GM23338 (cell line): ENCODE measurements around the gene HAO1. TPM values are rescaled to one million over a fixed set of nuclear protein-coding genes. Genes with fewer than 3 reads are reported as not detected.
A peak's percentile ranks its signal among the peaks of the same experiment; 100 is the strongest.

Experiments used
- ATAC-seq: fragments of 200-7000 bp; cut with Tn5 transposase; 3 replicates; pipeline ENCODE4 v1.9.1; 2020
- DNase-seq: peaks from one replicate; pipeline ENCODE4 v3.0.0-alpha.2; 2015; ENCODE audit warnings: low spot score
- H2AFZ ChIP-seq: fragments of 200-600 bp; sonication (generic); 2 replicates; pipeline ENCODE4 v1.8.0; 2016; ENCODE audit warnings: antibody characterized with exemption, mild to moderate bottlenecking, moderate library complexity
- H3F3A ChIP-seq: fragments of 200-600 bp; sonication (generic); replicated peaks from 2 replicates; pipeline ENCODE4 v1.8.0; 2017; ENCODE audit warnings: antibody characterized with exemption, mixed run types, low read depth
- H3K27ac ChIP-seq: fragments of 200-600 bp; sonication (generic); 2 replicates; pipeline ENCODE4 v1.6.1; 2016; ENCODE audit warnings: low read depth
- H3K27me3 ChIP-seq: fragments of 200-600 bp; sonication (generic); 2 replicates; pipeline ENCODE4 v1.8.0; 2016; ENCODE audit warnings: mild to moderate bottlenecking, mixed run types, moderate library complexity; ENCODE audit not compliant: insufficient read depth
- H3K36me3 ChIP-seq: fragments of 200-600 bp; sonication (generic); 2 replicates; pipeline ENCODE4 v1.8.0; 2016; ENCODE audit warnings: mild to moderate bottlenecking; ENCODE audit not compliant: insufficient read depth
- H3K4me1 ChIP-seq: fragments of 200-600 bp; sonication (generic); 2 replicates; pipeline ENCODE4 v1.8.0; 2016; ENCODE audit warnings: mild to moderate bottlenecking, moderate library complexity; ENCODE audit not compliant: insufficient read depth
- H3K4me2 ChIP-seq: fragments of 200-600 bp; sonication (generic); 2 replicates; pipeline ENCODE4 v1.7.1; 2017; ENCODE audit warnings: mixed run types
- H3K4me3 ChIP-seq: fragments of 200-600 bp; sonication (generic); 2 replicates; pipeline ENCODE4 v1.6.1; 2016; ENCODE audit warnings: mixed run types
- H3K79me2 ChIP-seq: fragments of 200-600 bp; sonication (generic); replicated peaks from 2 replicates; pipeline ENCODE4 v1.8.0; 2017; ENCODE audit warnings: mild to moderate bottlenecking; ENCODE audit not compliant: insufficient read depth
- H3K9me2 ChIP-seq: fragments of 200-600 bp; sonication (generic); 2 replicates; pipeline ENCODE4 v1.8.0; 2017; ENCODE audit not compliant: insufficient read depth
- H4K20me1 ChIP-seq: fragments of 200-600 bp; sonication (generic); replicated peaks from 2 replicates; pipeline ENCODE4 v1.8.0; 2017; ENCODE audit warnings: mild to moderate bottlenecking; ENCODE audit not compliant: insufficient read depth
- H3K27ac Mint-ChIP-seq: 2 replicates; pipeline ENCODE4 v1.8.0; 2020; ENCODE audit warnings: inconsistent platforms, mild to moderate bottlenecking, moderate library complexity, mixed read lengths
- H3K27me3 Mint-ChIP-seq: 3 replicates; pipeline ENCODE4 v1.8.0; 2022; ENCODE audit warnings: low read depth, mild to moderate bottlenecking, moderate library complexity, mixed read lengths, inconsistent platforms; ENCODE audit not compliant: insufficient read depth, poor library complexity
- H3K36me3 Mint-ChIP-seq: 3 replicates; pipeline ENCODE4 v1.8.0; 2021; ENCODE audit warnings: low read depth, mild to moderate bottlenecking, inconsistent platforms, moderate library complexity, mixed read lengths
- H3K4me1 Mint-ChIP-seq: 3 replicates; pipeline ENCODE4 v1.8.0; 2020; ENCODE audit warnings: mild to moderate bottlenecking, inconsistent platforms, mixed read lengths
- H3K4me3 Mint-ChIP-seq: 3 replicates; pipeline ENCODE4 v1.8.0; 2021; ENCODE audit warnings: moderate library complexity, mild to moderate bottlenecking, inconsistent platforms, mixed read lengths
- H3K9me3 Mint-ChIP-seq: 3 replicates; pipeline ENCODE4 v1.8.0; 2020; ENCODE audit warnings: moderate library complexity, mild to moderate bottlenecking, inconsistent platforms, mixed read lengths
- CREB1 ChIP-seq: fragments of 250-450 bp; sonication (Bioruptor Pico); IDR thresholded peaks from 2 replicates; pipeline ENCODE4 v1.5.0; 2020; ENCODE audit warnings: low read depth, mild to moderate bottlenecking, moderate library complexity
- CTCF ChIP-seq, 2 experiments: fragments of 200-600 bp in 1 of 2; sonication (generic) in 1 of 2; conservative IDR thresholded peaks; 2 replicates each; pipeline versions ENCODE4 v1.5.1 to v1.6.1; 2016 to 2017; ENCODE audit warnings: antibody characterized with exemption in 2 of 2, low read depth in 2 of 2, mild to moderate bottlenecking in 2 of 2, moderate library complexity in 1 of 2
- ETS1 ChIP-seq: IDR thresholded peaks from 2 replicates; pipeline ENCODE4 v1.6.1; 2016; ENCODE audit warnings: antibody characterized with exemption
- EZH2 ChIP-seq: fragments of 200-600 bp; sonication (generic); IDR thresholded peaks from one replicate; pipeline ENCODE4 v1.8.0; 2017; ENCODE audit warnings: antibody characterized with exemption, mild to moderate bottlenecking, low read depth; ENCODE audit not compliant: unreplicated experiment
- EZH2phosphoT487 ChIP-seq: fragments of 200-600 bp; sonication (generic); IDR thresholded peaks from one replicate; pipeline ENCODE4 v1.8.1; 2018; ENCODE audit warnings: antibody characterized with exemption; ENCODE audit not compliant: unreplicated experiment
- JUNB ChIP-seq: IDR thresholded peaks from one replicate; pipeline ENCODE4 v1.6.1; 2016; ENCODE audit warnings: antibody characterized with exemption; ENCODE audit not compliant: unreplicated experiment
- NANOG ChIP-seq: IDR thresholded peaks from 2 replicates; pipeline ENCODE4 v1.6.1; 2016; ENCODE audit warnings: antibody characterized with exemption, borderline replicate concordance
- POLR2AphosphoS5 ChIP-seq: IDR thresholded peaks from 2 replicates; pipeline ENCODE4 v1.6.1; 2016; ENCODE audit warnings: antibody characterized with exemption, low read depth
- STAT1 ChIP-seq: IDR thresholded peaks from one replicate; pipeline ENCODE4 v1.6.1; 2016; ENCODE audit warnings: antibody characterized with exemption; ENCODE audit not compliant: unreplicated experiment
- ZNF114 ChIP-seq: fragments of 250-450 bp; sonication (Bioruptor Pico); IDR thresholded peaks from 2 replicates; pipeline ENCODE4 v1.5.0; 2020; ENCODE audit warnings: mild to moderate bottlenecking, moderate library complexity
- ZNF331 ChIP-seq: fragments of 250-450 bp; sonication (Bioruptor Pico); IDR thresholded peaks from 2 replicates; pipeline ENCODE4 v1.5.0; 2020; ENCODE audit warnings: low read depth, mild to moderate bottlenecking, moderate library complexity
- ZNF462 ChIP-seq: fragments of 250-450 bp; sonication (Bioruptor Pico); IDR thresholded peaks from 2 replicates; pipeline ENCODE4 v1.5.0; 2020; ENCODE audit warnings: mild to moderate bottlenecking, moderate library complexity
- polyA plus RNA-seq: library from polyadenylated mRNA; unstranded; fragments of >200 nt; fragmentation: Nextera tagmentation; extraction: Ambion mirVana; gene quantifications from 2 replicates; pipeline ENCODE4 v1.2.1, GENCODE V29; 2016
- total RNA-seq: library from RNA; depleted of rRNA; stranded (reverse); fragments of >200 nt; shearing (Covaris generic); gene quantifications from 2 replicates; pipeline ENCODE4 v1.2.3, GENCODE V29; 2014

HAO1 gene
- total and polyA plus RNA-seq, 2 experiments from 2014 or later, result not detected

GRCh38 chr20:7843613-7844012 lies 96.6 kb downstream of the HAO1 start:
- Histone ChIP-seq H3K4me3 (no peak overlapping the region), H3K27ac (no peak overlapping the region), H3K36me3 (no peaks in the 10 kb centered on the region), H2AFZ (no peak overlapping the region), H3F3A (no peaks in the 10 kb centered on the region), H4K20me1 (no peaks in the 10 kb centered on the region), H3K79me2 (no peaks in the 10 kb centered on the region), H3K27me3 (no peaks in the 10 kb centered on the region), H3K4me2 (no peak overlapping the region), H3K4me1 (no peaks in the 10 kb centered on the region), H3K9me2 (peaks cover 6% of the 10 kb centered on the region; the same call in 1 of the 2 replicates)
- H3K4me3 Mint-ChIP-seq, result no peak overlapping the region
- TF ChIP-seq JUNB (no peak), POLR2AphosphoS5 (no peak), EZH2phosphoT487 (no peak), ZNF331 (CRISPR knock-in tag) (no peak), CTCF (conservative IDR thresholded peaks at IDR 0.05; ENCODE audit: low read depth in 2 of 2) (no peak), ETS1 (no peak), STAT1 (no peak), ZNF114 (CRISPR knock-in tag) (no peak)
- ATAC-seq, result no peak
- H3K27me3 Mint-ChIP-seq, result no peaks in the 10 kb centered on the region
- no peak overlapping the region for H3K27ac Mint-ChIP-seq
- no peaks in the 10 kb centered on the region for H3K36me3 Mint-ChIP-seq
- no peaks in the 10 kb centered on the region for H3K4me1 Mint-ChIP-seq
- H3K9me3 Mint-ChIP-seq, result no peaks in the 10 kb centered on the region
- DNase-seq, result no peak

GRCh38 chr20:7841971-7842310 lies 98.3 kb downstream of the HAO1 start:
- no peak overlapping the region for H3K4me2 ChIP-seq
- H3K27ac Mint-ChIP-seq, result no peak overlapping the region
- no peak for DNase-seq
- H3K79me2 ChIP-seq, result no peaks in the 10 kb centered on the region
- no peak overlapping the region for H3K4me3 ChIP-seq
- no peaks in the 10 kb centered on the region for H3K27me3 ChIP-seq
- H3K9me3 Mint-ChIP-seq, result no peaks in the 10 kb centered on the region
- ATAC-seq, result no peak
- H3K27me3 Mint-ChIP-seq, result no peaks in the 10 kb centered on the region
- no peaks in the 10 kb centered on the region for H3F3A ChIP-seq
- H3K4me3 Mint-ChIP-seq, result no peak overlapping the region
- no peaks in the 10 kb centered on the region for H3K4me1 ChIP-seq
- peaks cover 6% of the 10 kb centered on the region; the same call in 1 of the 2 replicates for H3K9me2 ChIP-seq
- H3K36me3 ChIP-seq, result no peaks in the 10 kb centered on the region
- peak overlapping the region; percentile 43; the same call in 1 of the 2 replicates for H2AFZ ChIP-seq
- H3K36me3 Mint-ChIP-seq, result no peaks in the 10 kb centered on the region
- H4K20me1 ChIP-seq, result no peaks in the 10 kb centered on the region
- no peak overlapping the region for H3K27ac ChIP-seq
- H3K4me1 Mint-ChIP-seq, result no peaks in the 10 kb centered on the region
- TF ChIP-seq POLR2AphosphoS5 (no peak), EZH2 (no peak), EZH2phosphoT487 (no peak), STAT1 (no peak), JUNB (no peak), ZNF462 (CRISPR knock-in tag) (no peak), ZNF331 (CRISPR knock-in tag) (no peak), NANOG (no peak), ETS1 (no peak), CREB1 (CRISPR knock-in tag) (no peak)
